ENCODE measurements around the gene HNF1B.

The HNF1B gene

DNA sequence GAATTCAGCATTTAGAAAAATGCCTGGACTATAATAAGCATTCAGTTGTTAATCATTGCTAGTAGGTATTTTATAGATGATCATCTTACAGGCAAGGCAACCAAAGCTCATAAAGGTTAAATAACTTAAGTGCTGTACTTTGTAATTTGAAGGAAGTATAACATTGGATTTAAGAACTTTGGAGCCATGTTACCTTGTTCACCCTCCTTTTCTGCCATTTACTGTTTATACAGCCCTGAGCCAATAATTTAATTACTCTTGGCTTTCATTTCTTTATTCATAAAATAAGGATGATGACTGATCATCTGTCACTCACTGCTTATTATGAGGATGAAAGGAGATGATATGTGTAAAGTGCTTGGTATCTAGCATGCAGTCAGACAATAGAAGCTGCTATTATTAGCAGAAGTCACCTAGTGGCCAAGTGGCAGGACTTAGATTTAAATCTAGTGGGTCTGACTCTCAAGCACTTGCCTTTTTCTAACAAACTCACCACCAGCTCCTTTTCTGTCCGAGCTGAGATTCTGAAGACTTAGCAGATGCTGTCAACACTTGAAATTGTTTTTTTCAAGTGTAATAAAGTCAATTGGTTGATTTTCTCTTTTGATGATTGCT is 83.4 kb downstream of the HNF1B start:
- Histone ChIP-seq H3K27ac (ENCODE audit: insufficient read depth, low read depth, low read length, poor library complexity, severe bottlenecking) (no peak overlapping the region), H3K9me3 (ENCODE audit: control insufficient read depth, low read length) (no peaks in the 10 kb centered on the region), H3K36me3 (ENCODE audit: control insufficient read depth, insufficient read depth, low read length) (no peaks in the 10 kb centered on the region), H3K4me3 (ENCODE audit: insufficient read depth, low read depth, low read length) (no peak overlapping the region), H3K27me3 (ENCODE audit: control insufficient read depth, insufficient read depth, low read length, poor library complexity, severe bottlenecking) (peaks cover 70% of the 10 kb centered on the region), H3K4me1 (ENCODE audit: control insufficient read depth, insufficient read depth, low read length) (peaks cover 7% of the 10 kb centered on the region)
- 67% methylated on average over 1 of the region's 1 CpG; no CpG with 5 or more reads in 1 of the 2 experiments for WGBS, 2 experiments

DNA sequence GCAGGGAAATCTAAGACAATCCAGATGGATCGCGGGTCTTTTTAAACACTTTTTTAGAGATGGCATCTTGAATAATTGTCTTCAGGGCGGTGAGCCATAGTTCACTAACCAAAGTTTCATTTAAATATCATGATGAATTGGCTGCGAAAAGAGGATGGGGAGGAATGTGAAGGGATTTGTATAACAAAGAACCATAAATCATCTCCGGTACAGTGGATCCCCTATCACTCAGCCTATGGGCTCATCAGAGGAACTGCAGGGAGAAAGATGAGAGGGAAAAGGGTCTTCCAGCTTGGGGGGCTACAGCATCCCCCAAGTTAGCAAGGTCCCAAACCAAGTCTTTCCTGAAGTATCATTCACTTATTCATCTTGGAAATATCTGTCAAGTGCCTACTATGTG is 84.9 kb downstream of the HNF1B start:
- WGBS, 2 experiments, result 65 to 73% methylated on average over 4 to 5 of the region's 5 CpGs
- Histone ChIP-seq H3K4me1 (ENCODE audit: control insufficient read depth, insufficient read depth, low read length) (peaks cover 7% of the 10 kb centered on the region), H3K4me3 (ENCODE audit: insufficient read depth, low read depth, low read length) (no peak overlapping the region), H3K36me3 (ENCODE audit: control insufficient read depth, insufficient read depth, low read length) (no peaks in the 10 kb centered on the region), H3K9me3 (ENCODE audit: control insufficient read depth, low read length) (no peaks in the 10 kb centered on the region), H3K27me3 (ENCODE audit: control insufficient read depth, insufficient read depth, low read length, poor library complexity, severe bottlenecking) (peaks cover 54% of the 10 kb centered on the region), H3K27ac (ENCODE audit: insufficient read depth, low read depth, low read length, poor library complexity, severe bottlenecking) (no peak overlapping the region)

DNA sequence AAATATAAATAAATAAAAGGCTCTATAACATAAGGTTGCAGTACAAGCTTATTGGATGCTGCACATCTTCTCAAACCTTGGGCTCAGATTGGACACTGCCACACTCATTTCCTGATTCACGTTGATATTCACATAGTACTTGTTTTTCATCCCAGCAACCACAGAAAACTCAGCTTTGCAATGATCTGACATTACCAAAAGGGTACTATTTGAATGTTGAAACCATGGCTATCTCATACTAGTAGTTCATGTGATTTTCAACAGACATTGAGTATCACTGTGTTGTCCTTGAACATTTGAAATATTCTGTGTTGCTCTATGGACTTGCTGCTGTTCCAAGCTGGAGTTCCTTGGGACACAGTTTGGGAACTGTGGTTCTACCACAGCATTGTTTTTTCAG is 87.7 kb downstream of the HNF1B start:
- no peak overlapping the region for H3K4me3 ChIP-seq (ENCODE audit: insufficient read depth, low read depth, low read length)
- no peaks in the 10 kb centered on the region for H3K36me3 ChIP-seq (ENCODE audit: control insufficient read depth, insufficient read depth, low read length)
- peaks cover 33% of the 10 kb centered on the region for H3K27me3 ChIP-seq (ENCODE audit: control insufficient read depth, insufficient read depth, low read length, poor library complexity, severe bottlenecking)
- H3K27ac ChIP-seq (ENCODE audit: insufficient read depth, low read depth, low read length, poor library complexity, severe bottlenecking), result no peak overlapping the region
- WGBS, 2 experiments, result 94% methylated on average over 1 of the region's 1 CpG
- peaks cover 3% of the 10 kb centered on the region for H3K4me1 ChIP-seq (ENCODE audit: control insufficient read depth, insufficient read depth, low read length)
- H3K9me3 ChIP-seq (ENCODE audit: control insufficient read depth, low read length), result no peaks in the 10 kb centered on the region

DNA sequence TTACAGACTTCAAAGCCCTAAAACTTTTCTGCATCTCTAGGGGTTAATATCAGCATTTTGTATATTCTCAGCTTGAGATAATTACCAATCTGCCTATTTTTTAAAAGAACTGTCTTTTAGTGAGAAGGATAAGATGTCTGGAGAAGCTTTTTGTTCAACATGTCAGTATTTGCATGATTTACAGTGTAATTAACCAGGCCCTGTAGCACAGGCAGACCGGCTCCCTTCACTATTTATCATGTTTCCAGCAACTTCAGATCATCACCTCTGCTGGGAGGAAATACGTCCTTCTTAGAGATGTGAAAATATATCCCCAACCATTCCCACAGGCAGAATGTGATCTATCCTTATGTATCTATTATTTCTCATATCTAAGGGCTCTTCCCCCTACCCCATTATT is 93.0 kb downstream of the HNF1B start:
- no peaks in the 10 kb centered on the region for H3K4me1 ChIP-seq (ENCODE audit: control insufficient read depth, insufficient read depth, low read length)
- no peaks in the 10 kb centered on the region for H3K36me3 ChIP-seq (ENCODE audit: control insufficient read depth, insufficient read depth, low read length)
- no peak overlapping the region for H3K27ac ChIP-seq (ENCODE audit: insufficient read depth, low read depth, low read length, poor library complexity, severe bottlenecking)
- no peak overlapping the region for H3K4me3 ChIP-seq (ENCODE audit: insufficient read depth, low read depth, low read length)
- H3K27me3 ChIP-seq (ENCODE audit: control insufficient read depth, insufficient read depth, low read length, poor library complexity, severe bottlenecking), result peaks cover 30% of the 10 kb centered on the region
- WGBS, 2 experiments, result 81 to 88% methylated on average over 2 of the region's 2 CpGs
- no peaks in the 10 kb centered on the region for H3K9me3 ChIP-seq (ENCODE audit: control insufficient read depth, low read length)

DNA sequence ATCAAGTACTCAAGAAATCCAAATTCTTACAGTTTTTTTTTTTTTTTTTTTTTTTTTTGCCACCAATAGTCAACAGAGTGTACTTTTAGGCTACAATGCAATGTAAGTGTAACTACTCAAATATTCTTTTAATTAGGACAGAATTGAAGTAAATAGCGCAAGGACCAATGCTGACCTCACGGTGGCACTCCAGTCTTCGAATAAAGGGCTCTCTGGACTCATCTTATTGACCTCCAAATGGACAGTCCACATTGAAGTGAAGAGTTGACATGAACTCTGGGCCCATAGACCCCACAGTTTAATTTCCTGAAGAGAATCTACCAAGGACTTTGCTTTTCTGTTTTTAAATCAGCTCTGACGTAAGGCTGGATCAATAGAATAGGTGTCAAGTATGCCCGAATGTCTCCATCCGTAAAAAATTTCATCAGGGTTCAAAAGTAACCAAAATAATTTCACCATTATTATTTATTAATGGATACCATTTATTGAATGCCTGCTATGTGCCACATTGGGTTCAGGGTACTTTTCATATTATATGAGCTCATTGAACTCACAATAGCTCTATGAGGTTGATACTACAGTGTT is 94.3 kb downstream of the HNF1B start:
- H3K4me1 ChIP-seq (ENCODE audit: control insufficient read depth, insufficient read depth, low read length), result no peaks in the 10 kb centered on the region
- H3K9me3 ChIP-seq (ENCODE audit: control insufficient read depth, low read length), result no peaks in the 10 kb centered on the region
- H3K36me3 ChIP-seq (ENCODE audit: control insufficient read depth, insufficient read depth, low read length), result no peaks in the 10 kb centered on the region
- H3K27ac ChIP-seq (ENCODE audit: insufficient read depth, low read depth, low read length, poor library complexity, severe bottlenecking), result no peak overlapping the region
- H3K4me3 ChIP-seq (ENCODE audit: insufficient read depth, low read depth, low read length), result no peak overlapping the region
- H3K27me3 ChIP-seq (ENCODE audit: control insufficient read depth, insufficient read depth, low read length, poor library complexity, severe bottlenecking), result peaks cover 43% of the 10 kb centered on the region
- 54 to 55% methylated on average over 6 of the region's 6 CpGs for WGBS, 2 experiments

DNA sequence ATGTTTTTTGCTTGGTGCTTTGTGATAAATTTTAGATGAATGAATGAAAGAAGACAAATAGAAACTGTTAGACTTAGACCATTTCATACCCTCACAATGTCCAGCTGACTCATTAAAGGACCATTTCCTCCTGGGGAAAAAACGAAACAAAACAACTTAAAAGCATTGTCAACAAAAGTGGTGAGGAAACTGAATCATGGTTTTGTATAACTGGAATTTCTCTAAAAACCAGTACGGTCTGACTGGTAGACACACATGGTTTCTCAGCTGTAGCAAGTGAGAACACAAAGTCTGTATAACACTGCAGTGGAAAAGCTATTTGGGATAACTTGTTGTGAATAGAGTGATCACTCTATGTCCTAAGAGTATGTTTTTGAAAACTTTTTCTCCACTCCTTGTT is 96.3 kb downstream of the HNF1B start:
- Histone ChIP-seq H3K4me3 (ENCODE audit: insufficient read depth, low read depth, low read length) (no peak overlapping the region), H3K4me1 (ENCODE audit: control insufficient read depth, insufficient read depth, low read length) (no peaks in the 10 kb centered on the region), H3K9me3 (ENCODE audit: control insufficient read depth, low read length) (no peaks in the 10 kb centered on the region), H3K27ac (ENCODE audit: insufficient read depth, low read depth, low read length, poor library complexity, severe bottlenecking) (no peak overlapping the region), H3K27me3 (ENCODE audit: control insufficient read depth, insufficient read depth, low read length, poor library complexity, severe bottlenecking) (peaks cover 61% of the 10 kb centered on the region), H3K36me3 (ENCODE audit: control insufficient read depth, insufficient read depth, low read length) (no peaks in the 10 kb centered on the region)
- 60 to 86% methylated on average over 2 of the region's 2 CpGs for WGBS, 2 experiments

DNA sequence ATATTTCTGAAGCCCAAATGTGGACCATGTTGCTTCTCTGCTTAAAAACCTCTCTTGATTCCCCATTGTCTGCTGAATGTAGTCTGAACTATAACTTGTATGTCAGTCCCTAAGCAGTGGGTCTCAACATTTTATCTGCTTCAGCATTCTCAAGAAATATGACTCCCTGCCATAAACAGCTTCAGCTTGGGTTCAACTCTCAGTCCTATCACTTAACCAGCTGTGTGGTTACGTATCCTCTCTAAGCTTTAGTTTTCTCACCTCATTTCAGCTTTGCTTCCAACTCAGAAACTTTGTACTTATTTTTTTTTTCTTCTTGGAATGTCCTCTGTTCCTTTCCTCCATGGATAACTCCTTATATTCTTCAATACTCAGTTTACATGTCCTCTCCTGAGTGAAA is 97.0 kb downstream of the HNF1B start:
- Histone ChIP-seq H3K4me1 (ENCODE audit: control insufficient read depth, insufficient read depth, low read length) (no peaks in the 10 kb centered on the region), H3K27ac (ENCODE audit: insufficient read depth, low read depth, low read length, poor library complexity, severe bottlenecking) (no peak overlapping the region), H3K9me3 (ENCODE audit: control insufficient read depth, low read length) (no peaks in the 10 kb centered on the region), H3K36me3 (ENCODE audit: control insufficient read depth, insufficient read depth, low read length) (no peaks in the 10 kb centered on the region), H3K27me3 (ENCODE audit: control insufficient read depth, insufficient read depth, low read length, poor library complexity, severe bottlenecking) (peaks cover 62% of the 10 kb centered on the region), H3K4me3 (ENCODE audit: insufficient read depth, low read depth, low read length) (no peak overlapping the region)
- WGBS, 2 experiments, result 86 to 89% methylated on average over 1 of the region's 1 CpG

DNA sequence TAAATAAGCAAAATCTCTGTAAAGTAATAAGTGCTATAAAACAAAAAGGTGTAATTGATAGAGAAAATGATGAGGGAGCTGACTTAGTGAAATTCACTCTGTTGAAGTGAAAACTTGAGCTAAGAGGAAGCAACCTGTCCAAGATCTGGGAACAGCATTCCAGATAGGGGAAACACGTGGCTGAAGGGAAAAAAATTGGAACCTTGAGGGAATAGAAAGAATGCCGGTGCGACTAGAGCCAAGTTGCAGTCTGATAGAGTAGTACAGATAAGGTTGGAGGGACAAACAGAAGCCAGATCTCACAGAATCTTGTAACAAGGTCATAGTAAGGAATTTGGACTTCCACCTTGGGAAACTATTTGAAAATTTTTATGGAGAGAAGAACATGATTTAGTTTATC is 101.0 kb downstream of the HNF1B start:
- H3K36me3 ChIP-seq (ENCODE audit: control insufficient read depth, insufficient read depth, low read length), result peaks cover 11% of the 10 kb centered on the region
- H3K4me3 ChIP-seq (ENCODE audit: insufficient read depth, low read depth, low read length), result peak overlapping the region; percentile 86
- H3K4me1 ChIP-seq (ENCODE audit: control insufficient read depth, insufficient read depth, low read length), result peaks cover 8% of the 10 kb centered on the region
- H3K27ac ChIP-seq (ENCODE audit: insufficient read depth, low read depth, low read length, poor library complexity, severe bottlenecking), result no peak overlapping the region
- H3K27me3 ChIP-seq (ENCODE audit: control insufficient read depth, insufficient read depth, low read length, poor library complexity, severe bottlenecking), result peaks cover 51% of the 10 kb centered on the region
- H3K9me3 ChIP-seq (ENCODE audit: control insufficient read depth, low read length), result no peaks in the 10 kb centered on the region
- 79 to 82% methylated on average over 3 of the region's 3 CpGs for WGBS, 2 experiments

DNA sequence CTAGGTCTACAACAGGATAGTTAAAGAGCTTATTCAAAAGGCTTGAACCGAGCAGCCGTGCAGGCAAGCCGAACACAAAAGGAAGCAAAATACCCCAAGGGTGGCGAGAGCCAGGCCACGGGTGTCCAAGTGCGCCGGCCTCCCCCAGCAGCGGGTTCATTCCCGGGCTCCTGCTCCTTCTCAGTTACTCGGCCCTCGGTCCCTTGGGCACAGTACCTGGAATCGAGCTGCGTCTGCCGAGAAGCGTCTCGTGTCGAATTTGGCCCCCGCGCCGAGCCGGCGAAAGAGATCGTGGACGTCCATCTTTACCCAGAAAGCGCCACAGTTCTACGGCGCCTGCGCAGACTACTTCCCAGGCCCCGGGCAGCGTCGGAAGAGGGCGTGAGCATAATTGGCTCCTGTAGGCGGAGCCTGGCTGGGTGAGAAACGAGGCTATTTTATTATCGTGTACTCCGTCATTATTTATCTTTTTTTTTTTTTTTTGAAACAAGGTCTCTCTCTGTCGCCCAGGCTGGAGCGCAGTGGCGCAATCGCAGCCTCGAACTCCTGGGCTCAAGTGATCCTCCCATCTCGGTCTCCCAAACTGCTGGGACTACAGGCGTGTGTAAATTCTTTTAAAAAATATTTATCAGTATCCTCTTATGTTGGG is 101.6 kb downstream of the HNF1B start, which contains the start of gene DDX52:
Gene DDX52 (minus strand): TSS at position 329 of the 649 bp plus-strand sequence. CDS start 26 bp downstream, at position 303.
- Histone ChIP-seq H3K9me3 (ENCODE audit: control insufficient read depth, low read length) (no peaks in the 10 kb centered on the region), H3K27ac (ENCODE audit: insufficient read depth, low read depth, low read length, poor library complexity, severe bottlenecking) (peak within 1 kb of the TSS; percentile 65), H3K4me3 (ENCODE audit: insufficient read depth, low read depth, low read length) (peak within 1 kb of the TSS; percentile 86), H3K36me3 (ENCODE audit: control insufficient read depth, insufficient read depth, low read length) (peaks cover 13% of the 10 kb centered on the region), H3K27me3 (ENCODE audit: control insufficient read depth, insufficient read depth, low read length, poor library complexity, severe bottlenecking) (peaks cover 44% of the 10 kb centered on the region), H3K4me1 (ENCODE audit: control insufficient read depth, insufficient read depth, low read length) (peaks cover 8% of the 10 kb centered on the region)
- WGBS, 2 experiments, result 0 to 1% methylated on average over 41 to 42 of the region's 43 CpGs

DNA sequence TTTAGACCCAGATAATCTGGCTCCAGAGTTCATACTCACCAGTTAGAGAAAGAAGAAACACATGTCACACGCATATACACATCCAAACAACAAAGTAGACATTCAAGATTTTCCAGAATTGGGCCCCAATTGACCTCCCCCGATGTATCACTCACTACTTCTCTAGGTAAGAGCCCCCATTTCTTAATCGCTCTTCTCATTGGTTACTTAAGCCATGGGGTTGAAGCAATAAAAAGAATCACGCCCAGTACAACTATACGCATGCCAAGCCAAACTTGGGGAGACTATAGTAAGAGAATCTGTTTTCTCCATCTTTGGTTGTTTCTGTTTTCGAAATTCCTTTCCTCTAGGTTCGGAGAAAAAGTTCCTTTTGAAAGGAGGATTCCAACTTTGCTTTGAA is 102.2 kb downstream of the HNF1B start:
- Histone ChIP-seq H3K9me3 (ENCODE audit: control insufficient read depth, low read length) (no peaks in the 10 kb centered on the region), H3K36me3 (ENCODE audit: control insufficient read depth, insufficient read depth, low read length) (peaks cover 18% of the 10 kb centered on the region), H3K4me1 (ENCODE audit: control insufficient read depth, insufficient read depth, low read length) (peaks cover 8% of the 10 kb centered on the region), H3K27ac (ENCODE audit: insufficient read depth, low read depth, low read length, poor library complexity, severe bottlenecking) (peak overlapping the region; percentile 65), H3K4me3 (ENCODE audit: insufficient read depth, low read depth, low read length) (peak overlapping the region; percentile 86), H3K27me3 (ENCODE audit: control insufficient read depth, insufficient read depth, low read length, poor library complexity, severe bottlenecking) (peaks cover 39% of the 10 kb centered on the region)
- 1 to 3% methylated on average over 7 of the region's 7 CpGs for WGBS, 2 experiments

Data from ectodermal cell (in vitro differentiated cells).